Measurements from ENCODE around the gene SBK3.

DNA sequence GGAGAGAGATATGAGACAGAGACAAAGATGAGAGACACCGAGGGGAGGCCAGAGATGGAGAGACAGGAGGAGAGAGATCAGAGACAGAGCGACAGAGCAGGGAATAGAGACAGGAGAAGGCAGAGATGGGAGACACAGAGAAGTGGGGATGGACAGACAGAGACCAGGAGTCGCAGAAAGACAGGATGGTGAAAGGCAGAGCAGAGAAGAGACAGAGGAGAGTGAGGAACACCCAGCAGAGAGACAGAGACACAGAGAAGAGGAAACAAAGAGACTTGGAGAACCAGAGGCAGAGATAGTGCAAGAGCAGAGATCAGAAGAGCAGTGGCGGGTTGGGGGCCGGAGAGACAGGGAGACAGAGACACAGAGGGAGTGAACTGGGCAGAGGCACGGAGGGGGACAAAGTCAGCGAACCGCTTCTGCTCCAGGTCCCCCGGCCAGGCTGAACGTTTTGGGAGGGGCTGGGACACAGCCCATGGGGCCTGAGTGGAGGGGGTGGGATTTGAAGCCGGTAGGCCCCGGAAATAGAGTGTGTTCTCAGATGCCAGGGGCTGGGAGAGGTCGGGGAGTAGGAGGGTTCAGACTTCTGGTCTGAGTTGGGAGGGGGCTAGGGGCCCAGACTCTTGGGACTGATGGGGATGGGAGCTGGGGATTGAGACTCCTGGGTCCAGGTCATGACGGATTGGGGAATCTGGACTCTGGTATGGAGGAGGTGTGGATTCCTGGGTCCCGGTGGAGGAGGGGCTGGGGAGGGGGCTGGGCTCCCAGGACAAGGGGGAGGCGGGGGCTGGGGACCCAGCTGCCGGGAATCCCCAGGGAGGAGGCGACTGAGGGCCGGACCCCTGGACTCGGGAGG is 34.7 kb upstream of the SBK3 start:
- TF ChIP-seq POLR2A (IDR thresholded peaks at IDR 0.05; ENCODE audit: extremely low read depth, insufficient read length) (no peak), CTCF (IDR thresholded peaks at IDR 0.05; ENCODE audit: low read depth, low read length) (no peak)
- TF ChIP-seq, protein P1, sequence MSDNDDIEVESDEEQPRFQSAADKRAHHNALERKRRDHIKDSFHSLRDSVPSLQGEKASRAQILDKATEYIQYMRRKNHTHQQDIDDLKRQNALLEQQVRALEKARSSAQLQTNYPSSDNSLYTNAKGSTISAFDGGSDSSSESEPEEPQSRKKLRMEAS (IDR thresholded peaks at IDR 0.05; ENCODE audit: low read depth, low read length), result no peak
